Stomach (tissue), 19 donors: ENCODE measurements around the gene PKD2L1. TPM values are rescaled to one million over a fixed set of nuclear protein-coding genes. Genes with fewer than 3 reads are reported as not detected.
"Not testable (repeated sequence)": the region's sequence is repeated elsewhere in the genome, so short reads cannot be mapped to it uniquely, and the experiment has no call there.

Source experiments
- DNase-seq, 2 donors: peaks; one replicate each; pipeline versions ENCODE4 v3.0.0 to v3.0.0-alpha.2; 2013 to 2019
- H3K27ac ChIP-seq, 5 donors: fragments of 200-600 bp in 4 of 5; sonication (generic) in 4 of 5; one replicate each; pipeline ENCODE4 v1.5.1; 2013 to 2019; ENCODE audit warnings: mild to moderate bottlenecking in 1 of 5, moderate library complexity in 1 of 5
- H3K27me3 ChIP-seq, 3 donors: fragments of 200-600 bp; sonication (generic); one replicate each; pipeline ENCODE4 v1.5.1; 2017 to 2019; ENCODE audit warnings: mixed run types in 1 of 3
- H3K36me3 ChIP-seq, 4 donors: fragments of 200-600 bp; sonication (generic); 1 replicate in 3 of 4; 2 replicates in 1 of 4; pipeline ENCODE4 v1.5.1; 2016 to 2019
- H3K4me1 ChIP-seq, 4 donors: fragments of 200-600 bp; sonication (generic); one replicate each; pipeline ENCODE4 v1.5.1; 2016 to 2019
- H3K4me3 ChIP-seq, 4 donors: fragments of 200-600 bp; sonication (generic) in 3 of 4; one replicate each; pipeline ENCODE4 v1.5.1; 2016 to 2019; ENCODE audit warnings: mild to moderate bottlenecking in 1 of 4
- H3K9me3 ChIP-seq, 4 donors: fragments of 200-600 bp; sonication (generic); one replicate each; pipeline ENCODE4 v1.5.1; 2016 to 2019
- EP300 ChIP-seq: sonication (generic); formaldehyde crosslinking; IDR thresholded peaks from one replicate; pipeline ENCODE4 v1.6.1; 2017; ENCODE audit warnings: antibody characterized with exemption
- POLR2A ChIP-seq, 4 donors: fragments of 450-650 bp; IDR thresholded peaks; one replicate each; pipeline ENCODE4 v1.6.1; 2016; ENCODE audit warnings: antibody characterized with exemption in 4 of 4, control low read depth in 2 of 4, mild to moderate bottlenecking in 1 of 4, moderate library complexity in 1 of 4
- POLR2AphosphoS5 ChIP-seq, 3 donors: sonication (generic); formaldehyde crosslinking; IDR thresholded peaks; one replicate each; pipeline ENCODE4 v1.6.1; 2016; ENCODE audit warnings: antibody characterized with exemption in 3 of 3
- WGBS, 5 donors: extraction: QIAGEN DNeasy Blood & Tissue Kit in 3 of 5; methylation state at CpG; one replicate each; pipeline versions ENCODE4 v1.1.5 to v1.1.7; 2013 to 2018; 5-methylcytosine and 5-hydroxymethylcytosine counted together
- intact Hi-C: fragments of 100-400 bp; cut with DNase I; formaldehyde crosslinking; loops from one replicate; pipeline ENCODE4 v1.15.1; 2023; ENCODE audit warnings: low total_unique reads
- long read RNA-seq, 10 donors: transcript quantifications; one replicate each; lab custom pipeline, GENCODE V29; 2026
- polyA plus RNA-seq, 3 donors: library from polyadenylated mRNA; stranded (reverse); fragments of 200-250 nt; gene quantifications; one replicate each; pipeline ENCODE4 v1.2.3, GENCODE V29; 2013
- total RNA-seq, 5 donors: library from RNA; depleted of rRNA; stranded (reverse); fragments of >200 nt; gene quantifications; one replicate each; pipeline versions ENCODE4 v1.1.0 to v1.2.3, GENCODE V29; 2014 to 2016
- TF ChIP-seq, protein P1 (sequence below), 7 experiments: fragments of 450-650 bp in 4 of 7; fragments of 200-600 bp in 3 of 7; sonication (generic) in 3 of 7; IDR thresholded peaks; one replicate each; pipeline ENCODE4 v1.5.1; 2016 to 2019; ENCODE audit warnings: antibody characterized with exemption in 7 of 7, control low read depth in 2 of 7, mild to moderate bottlenecking in 1 of 7
- donor health status: healthy with polysubstance abuse.
- donor health status: Bipolar disorder and iron deficiency.
- donor health status: healthy.

Gene PKD2L1
- under 1 TPM in 1 of 5 donors, not detected in 4; 0.89 TPM for total RNA-seq
- polyA plus RNA-seq = under 1 TPM in 1 of 3 donors, not detected in 2; 0.23 TPM
- long read RNA-seq, donor 1, partial matches to known transcripts = 14 of 14 reads
- long read RNA-seq, donor 1, other reads (novel, unspliced or antisense) = 0 of 14 reads
- long read RNA-seq, donor 2, partial matches to known transcripts = 11 of 11 reads
- long read RNA-seq, donor 2, other reads (novel, unspliced or antisense) = 0 of 11 reads
- long read RNA-seq, donor 3 = 0 reads
- long read RNA-seq, donor 4 = 0 reads
- long read RNA-seq, donor 5 = 0 reads
- long read RNA-seq, donor 6, partial matches to known transcripts = 115 of 115 reads
- long read RNA-seq, donor 6, other reads (novel, unspliced or antisense) = 0 of 115 reads
- long read RNA-seq, donor 7, partial matches to known transcripts = 0 of 9 reads
- long read RNA-seq, donor 7, other reads (novel, unspliced or antisense) = 9 of 9 reads
- long read RNA-seq, donor 8, partial matches to known transcripts = 17 of 17 reads
- long read RNA-seq, donor 8, other reads (novel, unspliced or antisense) = 0 of 17 reads
- long read RNA-seq, donor 9 = 0 reads
- long read RNA-seq, donor 10 = 0 reads

- no peaks in the 10 kb centered on the region for H3K9me3 ChIP-seq
- intact Hi-C loops = loop anchor here (10.0 kb wide), 1 partner anchor 175 kb away; no protein-coding TSS in a partner anchor
- peaks cover 0 to 61% (median 0%) of the 10 kb centered on the region in 3 donors for H3K27me3 ChIP-seq
- 40 to 60% (median 55%) methylated on average over 4 to 5 of the region's 5 CpGs for WGBS, 5 donors
- no peak within 1 kb of the TSS for H3K4me3 ChIP-seq
- DNase-seq = no peak
- no peak for TF ChIP-seq POLR2A (IDR thresholded peaks at IDR 0.05)
- TF ChIP-seq, protein P1, sequence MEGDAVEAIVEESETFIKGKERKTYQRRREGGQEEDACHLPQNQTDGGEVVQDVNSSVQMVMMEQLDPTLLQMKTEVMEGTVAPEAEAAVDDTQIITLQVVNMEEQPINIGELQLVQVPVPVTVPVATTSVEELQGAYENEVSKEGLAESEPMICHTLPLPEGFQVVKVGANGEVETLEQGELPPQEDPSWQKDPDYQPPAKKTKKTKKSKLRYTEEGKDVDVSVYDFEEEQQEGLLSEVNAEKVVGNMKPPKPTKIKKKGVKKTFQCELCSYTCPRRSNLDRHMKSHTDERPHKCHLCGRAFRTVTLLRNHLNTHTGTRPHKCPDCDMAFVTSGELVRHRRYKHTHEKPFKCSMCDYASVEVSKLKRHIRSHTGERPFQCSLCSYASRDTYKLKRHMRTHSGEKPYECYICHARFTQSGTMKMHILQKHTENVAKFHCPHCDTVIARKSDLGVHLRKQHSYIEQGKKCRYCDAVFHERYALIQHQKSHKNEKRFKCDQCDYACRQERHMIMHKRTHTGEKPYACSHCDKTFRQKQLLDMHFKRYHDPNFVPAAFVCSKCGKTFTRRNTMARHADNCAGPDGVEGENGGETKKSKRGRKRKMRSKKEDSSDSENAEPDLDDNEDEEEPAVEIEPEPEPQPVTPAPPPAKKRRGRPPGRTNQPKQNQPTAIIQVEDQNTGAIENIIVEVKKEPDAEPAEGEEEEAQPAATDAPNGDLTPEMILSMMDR (IDR thresholded peaks at IDR 0.05) = no peak
- no peak for TF ChIP-seq EP300
- TF ChIP-seq POLR2AphosphoS5 (IDR thresholded peaks at IDR 0.05) = no peak
- peaks cover 0 to 14% (median 4%) of the 10 kb centered on the region in 4 donors for H3K4me1 ChIP-seq
- no peak within 1 kb of the TSS for H3K27ac ChIP-seq
- no peaks in the 10 kb centered on the region for H3K36me3 ChIP-seq
Observed at GRCh38 chr10:100330079-100330478, at the start of gene PKD2L1. Gene PKD2L1, minus strand, starts transcription at chr10:100330228. Its CDS starts 125 bp downstream, at chr10:100330103.

GRCh38 chr10:100377830-100378229 is 47.8 kb upstream of the PKD2L1 start:
- H3K4me3 ChIP-seq = no peak overlapping the region
- H3K27me3 ChIP-seq = no peaks in the 10 kb centered on the region
- H3K36me3 ChIP-seq = peaks cover 0 to 19% (median 17%) of the 10 kb centered on the region in 4 donors
- 79 to 90% (median 87%) methylated on average over 5 of the region's 5 CpGs for WGBS, 5 donors
- H3K4me1 ChIP-seq = peaks cover 17 to 35% (median 26%) of the 10 kb centered on the region in 4 donors
- intact Hi-C loops = no loop called here
- no peaks in the 10 kb centered on the region for H3K9me3 ChIP-seq
- DNase-seq = no peak
- no peak overlapping the region for H3K27ac ChIP-seq
- TF ChIP-seq, protein P1 (IDR thresholded peaks at IDR 0.05) = no peak
- TF ChIP-seq POLR2AphosphoS5 (IDR thresholded peaks at IDR 0.05) = no peak
- TF ChIP-seq EP300 = no peak
- no peak for TF ChIP-seq POLR2A (IDR thresholded peaks at IDR 0.05)

DNA sequence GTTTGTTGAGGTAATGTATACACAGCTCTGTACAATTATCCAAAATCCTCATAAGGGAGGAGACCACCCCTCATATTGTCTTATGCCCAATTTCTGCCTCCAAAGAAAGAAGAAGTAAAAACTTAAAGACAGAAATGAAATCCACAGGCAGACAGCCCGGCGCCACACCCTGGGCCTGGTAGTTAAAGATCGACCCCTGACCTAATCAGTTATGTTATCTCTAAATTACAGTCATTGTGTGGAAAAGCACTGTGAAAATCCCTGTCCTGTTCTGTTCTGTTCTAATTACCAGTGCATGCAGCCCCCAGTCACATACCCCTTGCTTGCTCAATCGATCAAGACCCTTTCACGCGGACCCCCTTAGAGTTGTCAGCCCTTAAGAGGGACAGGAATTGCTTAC is 46.6 kb upstream of the PKD2L1 start:
- H3K36me3 ChIP-seq, H3K27ac ChIP-seq, H3K27me3 ChIP-seq, DNase-seq, intact Hi-C loops, H3K4me3 ChIP-seq, H3K9me3 ChIP-seq: not testable (repeated sequence)
- H3K4me1 ChIP-seq = peaks cover 25 to 42% (median 34%) of the 10 kb centered on the region in 4 donors
- WGBS, 5 donors = 64 to 88% (median 82%) methylated on average over 6 of the region's 6 CpGs

DNA sequence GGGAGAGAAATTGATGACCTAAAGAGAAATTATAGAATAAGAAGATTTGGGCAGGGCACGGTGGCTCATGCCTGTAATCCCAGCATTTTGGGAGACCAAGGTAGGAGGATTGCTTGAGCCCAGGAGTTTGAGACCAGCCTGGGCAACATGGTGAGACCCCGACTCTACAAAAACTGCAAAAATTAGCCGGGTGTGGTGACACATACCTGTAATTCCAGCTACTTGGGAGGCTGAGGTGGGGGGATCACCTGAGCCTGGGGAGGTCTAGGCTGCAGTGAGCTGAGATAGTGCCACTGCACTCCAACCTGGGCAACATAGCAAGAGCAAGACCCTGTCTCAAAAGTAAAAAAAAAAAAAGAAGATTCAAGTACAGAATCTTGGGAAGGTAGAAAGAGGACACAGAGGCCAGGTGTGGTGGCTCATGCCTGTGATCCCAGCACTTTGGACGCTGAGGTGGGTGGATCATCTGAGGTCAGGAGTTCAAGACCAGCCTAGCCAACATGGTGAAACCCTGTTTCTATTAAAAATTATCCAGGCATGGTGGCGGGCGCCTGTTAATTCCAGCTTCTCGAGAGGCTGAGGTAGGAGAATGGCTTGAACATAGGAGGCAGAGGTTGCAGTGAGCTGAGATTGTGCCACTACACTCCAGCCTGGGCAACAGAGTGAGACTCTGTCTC is 44.8 kb upstream of the PKD2L1 start:
- H3K36me3 ChIP-seq, H3K9me3 ChIP-seq, H3K27me3 ChIP-seq, intact Hi-C loops, DNase-seq: not testable (repeated sequence)
- 65 to 78% (median 69%) methylated on average over 7 of the region's 7 CpGs for WGBS, 5 donors
- peaks cover 43 to 61% (median 51%) of the 10 kb centered on the region in 4 donors for H3K4me1 ChIP-seq
- peak overlapping the region; percentile 45 to 63 (median 56) for H3K4me3 ChIP-seq
- H3K27ac ChIP-seq = peak overlapping the region in 4 of 5 donors; percentile 94 to 97 (median 96)

DNA sequence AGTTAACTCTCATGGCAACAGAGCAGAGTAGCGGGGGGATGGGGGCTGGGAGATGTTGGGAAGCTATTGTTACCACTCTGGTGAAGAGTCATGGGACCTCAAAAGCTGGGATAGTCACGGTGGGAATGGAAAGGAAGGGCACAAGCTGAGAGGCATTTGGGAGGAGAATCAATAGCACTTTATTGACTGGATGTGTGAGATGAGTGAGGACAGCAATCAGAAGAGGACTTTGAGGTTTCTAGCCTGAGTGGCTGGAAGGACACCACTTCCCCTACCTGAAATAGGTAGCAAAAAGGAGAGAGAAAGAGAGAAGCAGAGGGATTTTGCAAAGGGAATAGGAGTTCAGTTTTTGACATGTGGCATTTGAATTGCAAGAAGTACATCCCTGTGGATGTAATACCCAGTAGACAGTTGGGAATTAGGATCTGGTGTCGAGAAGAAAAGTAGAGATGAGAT is 44.2 kb upstream of the PKD2L1 start:
- H3K4me3 ChIP-seq = peak overlapping the region; percentile 45 to 63 (median 56)
- 10 to 15% (median 14%) methylated on average over 3 of the region's 3 CpGs for WGBS, 5 donors
- no peaks in the 10 kb centered on the region for H3K36me3 ChIP-seq
- peaks cover 43 to 62% (median 51%) of the 10 kb centered on the region in 4 donors for H3K4me1 ChIP-seq
- intact Hi-C loops = no loop called here
- H3K27me3 ChIP-seq = no peaks in the 10 kb centered on the region
- peak overlapping the region; percentile 81 to 97 (median 96) for H3K27ac ChIP-seq
- no peak for DNase-seq
- H3K9me3 ChIP-seq = no peaks in the 10 kb centered on the region
- no peak for TF ChIP-seq POLR2A (IDR thresholded peaks at IDR 0.05)
- TF ChIP-seq, protein P1 (IDR thresholded peaks at IDR 0.05) = no peak
- no peak for TF ChIP-seq POLR2AphosphoS5 (IDR thresholded peaks at IDR 0.05)
- TF ChIP-seq EP300 = no peak
